H1 (cell line): ENCODE data around the gene EBPL. TPM values are rescaled to one million over a fixed set of nuclear protein-coding genes. Genes with fewer than 3 reads are reported as not detected.

Source experiments
- CTCF ChIA-PET: fragments of 300-600 bp; sonication (Branson Sonifier 250); formaldehyde crosslinking; loops from one replicate; lab custom pipeline; 2021; ENCODE audit not compliant: partially characterized antibody; lab: Charles Lee
- POLR2A ChIA-PET: fragments of 300-600 bp; sonication (Branson Sonifier 250); formaldehyde crosslinking; loops from one replicate; lab custom pipeline; 2021; ENCODE audit warnings: inconsistent platforms; ENCODE audit not compliant: partially characterized antibody; lab: Charles Lee
- DNase-seq, 2 experiments: peaks; one replicate each; pipeline versions ENCODE4 v3.0.0 to v3.0.0-alpha.2; 2010 to 2022; ENCODE audit warnings: low spot score in 2 of 2, low read depth in 1 of 2, mixed read lengths in 1 of 2
- FAIRE-seq: peaks from 2 replicates; lab custom pipeline; 2011; peaks lifted over from hg19 to GRCh38; lab: Jason Lieb, UNC
- H2AFZ ChIP-seq: 2 replicates; pipeline ENCODE4 v1.8.1; 2012; ENCODE audit warnings: low read length, inconsistent platforms
- H2AK5ac ChIP-seq: 2 replicates; pipeline ENCODE4 v1.6.1; 2013; ENCODE audit warnings: low read depth, low read length
- H2BK120ac ChIP-seq: replicated peaks from 2 replicates; pipeline ENCODE3; 2013; ENCODE audit warnings: low read depth, low read length, inconsistent platforms
- H2BK12ac ChIP-seq: 2 replicates; pipeline ENCODE4 v1.6.1; 2013; ENCODE audit warnings: low read depth, low read length
- H2BK15ac ChIP-seq: 2 replicates; pipeline ENCODE4 v1.6.1; 2013; ENCODE audit warnings: low read length
- H2BK20ac ChIP-seq: 2 replicates; pipeline ENCODE4 v1.6.1; 2013; ENCODE audit warnings: low read length
- H2BK5ac ChIP-seq: 2 replicates; pipeline ENCODE4 v1.6.1; 2013; ENCODE audit warnings: low read depth, low read length
- H3K14ac ChIP-seq: 2 replicates; pipeline ENCODE4 v1.6.1; 2013; ENCODE audit warnings: inconsistent platforms; ENCODE audit not compliant: insufficient read length
- H3K18ac ChIP-seq: 2 replicates; pipeline ENCODE4 v1.6.1; 2013; ENCODE audit warnings: low read length; ENCODE audit errors: extremely low read depth
- H3K23ac ChIP-seq: 2 replicates; pipeline ENCODE4 v1.6.1; 2013; ENCODE audit warnings: inconsistent platforms; ENCODE audit not compliant: insufficient read length
- H3K23me2 ChIP-seq: 2 replicates; pipeline ENCODE4 v1.6.1; 2013; ENCODE audit warnings: low read depth, low read length
- H3K27ac ChIP-seq: 2 replicates; pipeline ENCODE4 v1.6.1; 2011; ENCODE audit warnings: low read depth, low read length, inconsistent platforms
- H3K27me3 ChIP-seq, 4 experiments: replicated peaks in 1 of 4; 1 replicate in 1 of 4; 2 replicates in 3 of 4; pipeline versions ENCODE4 v1.6.1 to v1.8.1; 2011 to 2013; ENCODE audit warnings: low read length in 3 of 4, mild to moderate bottlenecking in 3 of 4, inconsistent platforms in 2 of 4, mixed read lengths in 2 of 4, moderate library complexity in 1 of 4; ENCODE audit not compliant: control insufficient read depth in 3 of 4, insufficient read depth in 3 of 4; ENCODE audit errors: extremely low read depth in 1 of 4
- H3K36me3 ChIP-seq, 4 experiments: 2 replicates each; pipeline versions ENCODE4 v1.6.1 to v1.8.1; 2011 to 2013; ENCODE audit warnings: mild to moderate bottlenecking in 4 of 4, low read length in 3 of 4, moderate library complexity in 2 of 4, control low read depth in 1 of 4, inconsistent platforms in 1 of 4; ENCODE audit not compliant: insufficient read depth in 4 of 4, control insufficient read depth in 2 of 4
- H3K4ac ChIP-seq: replicated peaks from 2 replicates; pipeline ENCODE3; 2013; ENCODE audit warnings: low read length, low read depth, mixed read lengths, inconsistent platforms; ENCODE audit not compliant: insufficient read length
- H3K4me1 ChIP-seq, 4 experiments: replicated peaks in 1 of 4; 1 replicate in 1 of 4; 2 replicates in 3 of 4; pipeline versions ENCODE4 v1.6.1 to v1.8.1; 2011 to 2013; ENCODE audit warnings: low read length in 3 of 4, inconsistent platforms in 2 of 4, mixed read lengths in 1 of 4; ENCODE audit not compliant: insufficient read depth in 4 of 4, control insufficient read depth in 3 of 4
- H3K4me2 ChIP-seq, 2 experiments: 2 replicates each; pipeline versions ENCODE4 v1.6.1 to v1.8.1; 2011 to 2013; ENCODE audit warnings: low read depth in 2 of 2, low read length in 2 of 2, control low read depth in 1 of 2, inconsistent platforms in 1 of 2, mild to moderate bottlenecking in 1 of 2; ENCODE audit not compliant: insufficient read depth in 1 of 2
- H3K4me3 ChIP-seq, 4 experiments: fragments of 200-600, 300-600 bp in 1 of 4; sonication (generic), shearing (Covaris generic), sonication (Bioruptor Twin) in 1 of 4; 2 replicates each; pipeline versions ENCODE4 v1.5.1 to v1.8.1; 2011 to 2016; ENCODE audit warnings: low read length in 4 of 4, low read depth in 3 of 4, control low read depth in 2 of 4, inconsistent platforms in 2 of 4, mild to moderate bottlenecking in 2 of 4, mixed read lengths in 1 of 4, moderate library complexity in 1 of 4; ENCODE audit not compliant: insufficient read depth in 2 of 4; ENCODE audit errors: extremely low read depth in 1 of 4
- H3K56ac ChIP-seq: replicated peaks from 2 replicates; pipeline ENCODE3; 2013; ENCODE audit warnings: low read depth, mild to moderate bottlenecking, mixed read lengths, low read length, inconsistent platforms; ENCODE audit not compliant: insufficient read length
- H3K79me1 ChIP-seq: 2 replicates; pipeline ENCODE4 v1.6.1; 2013; ENCODE audit warnings: low read depth, low read length, control low read depth
- H3K79me2 ChIP-seq, 2 experiments: 2 replicates each; pipeline versions ENCODE4 v1.6.1 to v1.8.1; 2012 to 2013; ENCODE audit warnings: low read length in 2 of 2, mild to moderate bottlenecking in 2 of 2, inconsistent platforms in 1 of 2; ENCODE audit not compliant: insufficient read depth in 2 of 2, control insufficient read depth in 1 of 2
- H3K9ac ChIP-seq, 4 experiments: replicated peaks in 1 of 4; 1 replicate in 1 of 4; 2 replicates in 3 of 4; pipeline versions ENCODE4 v1.6.1 to v1.8.1; 2011 to 2013; ENCODE audit warnings: low read depth in 3 of 4, low read length in 3 of 4, control low read depth in 2 of 4, mild to moderate bottlenecking in 2 of 4, moderate library complexity in 2 of 4, inconsistent platforms in 1 of 4; ENCODE audit errors: extremely low read depth in 1 of 4
- H3K9me3 ChIP-seq, 2 experiments: 2 replicates each; pipeline versions ENCODE4 v1.6.1 to v1.8.1; 2012 to 2013; ENCODE audit warnings: mild to moderate bottlenecking in 2 of 2, moderate library complexity in 2 of 2, control low read depth in 1 of 2, inconsistent platforms in 1 of 2, low read depth in 1 of 2, low read length in 1 of 2, mixed read lengths in 1 of 2; ENCODE audit not compliant: insufficient read depth in 2 of 2
- H4K20me1 ChIP-seq, 2 experiments: replicated peaks in 1 of 2; 2 replicates each; pipeline versions ENCODE3 to v1.8.1; 2011 to 2013; ENCODE audit warnings: inconsistent platforms in 2 of 2, low read length in 2 of 2, mild to moderate bottlenecking in 1 of 2; ENCODE audit not compliant: insufficient read depth in 2 of 2, control insufficient read depth in 1 of 2
- H4K5ac ChIP-seq: 2 replicates; pipeline ENCODE4 v1.6.1; 2013; ENCODE audit warnings: low read length, low read depth, mixed read lengths, inconsistent platforms; ENCODE audit not compliant: insufficient read length
- H4K8ac ChIP-seq: 2 replicates; pipeline ENCODE4 v1.8.0; 2013; ENCODE audit warnings: mild to moderate bottlenecking, moderate library complexity, low read length, inconsistent platforms; ENCODE audit not compliant: insufficient read depth; ENCODE audit errors: extremely low read depth
- H4K91ac ChIP-seq: replicated peaks from 2 replicates; pipeline ENCODE3; 2013; ENCODE audit warnings: low read length, mixed read lengths, inconsistent platforms; ENCODE audit not compliant: insufficient read length
- BCL11A ChIP-seq, 2 experiments: IDR thresholded peaks; one replicate each; pipeline ENCODE4 v1.6.1; 2011; ENCODE audit warnings: low read depth in 2 of 2, low read length in 2 of 2, mild to moderate bottlenecking in 2 of 2
- CHD1 ChIP-seq: IDR thresholded peaks from 2 replicates; pipeline ENCODE4 v1.6.1; 2012; ENCODE audit warnings: low read depth, low read length, improper control_type of control experiment
- EZH2 ChIP-seq: fragments of 200-600 bp; sonication (generic); IDR thresholded peaks from 2 replicates; pipeline ENCODE4 v1.7.1; 2012; ENCODE audit warnings: low read depth, mild to moderate bottlenecking, moderate library complexity, low read length, inconsistent platforms; ENCODE audit not compliant: severe bottlenecking
- GTF2F1 ChIP-seq: IDR thresholded peaks from 2 replicates; pipeline ENCODE4 v1.6.1; 2012; ENCODE audit warnings: low read depth, low read length, improper control_type of control experiment, borderline replicate concordance
- HDAC6 ChIP-seq: IDR thresholded peaks from one replicate; pipeline ENCODE4 v1.7.1; 2012; ENCODE audit warnings: low read depth, mild to moderate bottlenecking, inconsistent platforms, low read length, moderate library complexity
- PHF8 ChIP-seq: fragments of 200-600 bp; sonication (generic); conservative IDR thresholded peaks from 2 replicates; pipeline ENCODE4 v1.7.1; 2012; ENCODE audit warnings: low read depth, mild to moderate bottlenecking, inconsistent platforms, low read length, moderate library complexity
- RNF2 ChIP-seq: fragments of 200-900, 300-1000 bp; sonication (generic); IDR thresholded peaks from 2 replicates; pipeline ENCODE4 v1.7.1; 2016; ENCODE audit warnings: borderline replicate concordance, low read depth, mild to moderate bottlenecking, antibody characterized with exemption, low read length; ENCODE audit not compliant: poor library complexity, severe bottlenecking; ENCODE audit errors: missing control alignments
- SP1 ChIP-seq: IDR thresholded peaks from 2 replicates; pipeline ENCODE4 v1.6.1; 2011; ENCODE audit warnings: low read depth, low read length
- SP2 ChIP-seq: IDR thresholded peaks from 2 replicates; pipeline ENCODE4 v1.6.1; 2012; ENCODE audit warnings: mild to moderate bottlenecking, low read length, inconsistent platforms
- TEAD4 ChIP-seq: IDR thresholded peaks from 2 replicates; pipeline ENCODE4 v1.6.1; 2012; ENCODE audit warnings: low read depth, low read length, inconsistent platforms, mixed read lengths
- WGBS, 2 experiments: shearing (Covaris generic) in 1 of 2; methylation state at CpG; one replicate each; pipeline versions ENCODE4 v1.1.6 to v1.1.7; 2013 to 2015; ENCODE audit warnings: low lambda C conversion rate in 2 of 2, mixed read lengths in 2 of 2, inconsistent platforms in 1 of 2, low coverage in 1 of 2, missing lambda C conversion rate in 1 of 2; ENCODE audit not compliant: insufficient replicate concordance in 2 of 2, insufficient coverage in 1 of 2, insufficient read length in 1 of 2; ENCODE audit errors: extremely low coverage in 1 of 2, missing lambda C conversion rate in 1 of 2; 5-methylcytosine and 5-hydroxymethylcytosine counted together
- polyA plus RNA-seq, 7 experiments: library from polyadenylated mRNA; depleted of rRNA in 3 of 7; stranded (reverse) in 5 of 7; unstranded in 2 of 7; fragments of >200 nt in 5 of 7; fragments of 200-250 nt in 2 of 7; gene quantifications; 1 replicate in 5 of 7; 2 replicates in 1 of 7; 4 replicates in 1 of 7; pipeline versions ENCODE4 v1.2.1 to v1.2.3, GENCODE V29; 2011 to 2013; ENCODE audit warnings: missing spikeins in 2 of 7, mixed read lengths in 2 of 7
- total RNA-seq: library from RNA; stranded (reverse); fragmentation: NEBNext Ultra II Directional; extraction: Animal tissue kit (Norgen Biotek cat#: 25700); gene quantifications from 2 replicates; pipeline ENCODE4 v1.2.1, GENCODE V29; 2021

Gene EBPL
- total and polyA plus RNA-seq, 2 of the 8 experiments (the other 6 are each of a cell fraction or from before 2014, with no cell fraction given), result 130 to 204 TPM

- ChIA-PET POLR2A (interaction anchor here (1.0 to 2.2 kb wide), 4 partner anchors 12 to 19 kb away, joined by 4 to 8 read pairs (median 5); partner anchors contain the start of gene EBPL), CTCF (interaction anchor here (0.8 to 2.2 kb wide), 2 partner anchors 12 to 27 kb away, joined by 4 to 8 read pairs; no protein-coding TSS in a partner anchor)
- H3K4ac ChIP-seq, result no peak overlapping the region
- WGBS, 2 experiments, result 84% methylated on average over 6 of the region's 6 CpGs; no CpG with 5 or more reads in 1 of the 2 experiments
- H2BK12ac ChIP-seq, result no peak overlapping the region
- no peak overlapping the region for H4K8ac ChIP-seq
- no peak overlapping the region for H3K56ac ChIP-seq
- H3K18ac ChIP-seq, result no peak overlapping the region
- H3K4me2 ChIP-seq, result no peak overlapping the region
- no peak overlapping the region for H2BK120ac ChIP-seq
- no peak for FAIRE-seq
- 0 out of 7 replicates have a peak, but pooled peaks cover 0 to 2% (median 0%) of the 10 kb centered on the region in 4 experiments for H3K4me1 ChIP-seq
- no peak overlapping the region for H2BK5ac ChIP-seq
- no peak overlapping the region for H2AK5ac ChIP-seq
- no peaks in the 10 kb centered on the region for H3K23me2 ChIP-seq
- H3K27ac ChIP-seq, result no peak overlapping the region
- peaks cover 3% of the 10 kb centered on the region; the same call in 1 of the 2 replicates for H3K79me1 ChIP-seq
- H2BK20ac ChIP-seq, result no peak overlapping the region
- no peak overlapping the region for H2BK15ac ChIP-seq
- H4K91ac ChIP-seq, result no peak overlapping the region
- H3K79me2 ChIP-seq, result peaks cover 6 to 59% of the 10 kb centered on the region in 2 experiments
- TF ChIP-seq PHF8, result no peak
- no peak for TF ChIP-seq EZH2
- TF ChIP-seq SP1, result no peak
- TF ChIP-seq CHD1, result no peak
- TF ChIP-seq BCL11A (IDR thresholded peaks at IDR 0.05; ENCODE audit: low read depth in 2 of 2, low read length in 2 of 2), result no peak
- TF ChIP-seq SP2, result no peak
- TF ChIP-seq RNF2, result no peak
- TF ChIP-seq TEAD4, result no peak
- no peak for TF ChIP-seq HDAC6
- TF ChIP-seq GTF2F1, result no peak
- H3K27me3 ChIP-seq, result no peaks in the 10 kb centered on the region
- H2AFZ ChIP-seq, result no peak overlapping the region
- H4K20me1 ChIP-seq, result peaks cover 0 to 3% of the 10 kb centered on the region in 2 experiments
- no peak overlapping the region for H3K14ac ChIP-seq
- no peak overlapping the region for H3K9ac ChIP-seq
- peaks cover 9 to 20% of the 10 kb centered on the region in 2 experiments; a peak in 3 of 4 replicates for H3K9me3 ChIP-seq
- no peak overlapping the region for H3K23ac ChIP-seq
- no peak for DNase-seq
- no peak overlapping the region for H4K5ac ChIP-seq
- peaks cover 0 to 35% (median 9%) of the 10 kb centered on the region in 4 experiments; a peak in 4 of 8 replicates for H3K36me3 ChIP-seq
- H3K4me3 ChIP-seq, result no peak overlapping the region
Observed at GRCh38 chr13:49676581-49677298, 14.5 kb downstream of the EBPL start.
